HG02852 (cell line): Measurements from ENCODE around the gene ZNF783.
A peak's percentile ranks its signal among the peaks of the same experiment; 100 is the strongest.
"Not testable (repeated sequence)": the region's sequence is repeated elsewhere in the genome, so short reads cannot be mapped to it uniquely, and the experiment has no call there.

Experiments used
- ATAC-seq: cut with Tn5 transposase; IDR thresholded peaks from one replicate; pipeline ENCODE4 v1.9.1; 2021; ENCODE audit warnings: mild to moderate bottlenecking, moderate library complexity; ENCODE audit not compliant: unreplicated experiment

Gene ZNF783

GRCh38 chr7:149261829-149262617, at the start of gene ZNF783:
Gene ZNF783 (plus strand): TSS chr7:149262196. CDS start chr7:149262334, 138 bp downstream.
- peak; percentile 86 for ATAC-seq

GRCh38 chr7:149214020-149214720, 47.8 kb upstream of the ZNF783 start:
- ATAC-seq, result no peak

GRCh38 chr7:149216402-149216801, 45.6 kb upstream of the ZNF783 start:
- ATAC-seq, result no peak

GRCh38 chr7:149217570-149217969, 44.4 kb upstream of the ZNF783 start:
- ATAC-seq, result no peak

- ATAC-seq, result no peak
Observed at GRCh38 chr7:149218469-149219420, 43.3 kb upstream of the ZNF783 start.

- no peak for ATAC-seq
Observed at GRCh38 chr7:149220534-149220933, 41.5 kb upstream of the ZNF783 start.

- no peak for ATAC-seq
Observed at GRCh38 chr7:149223176-149223575, 38.8 kb upstream of the ZNF783 start.

- ATAC-seq, result no peak
Observed at GRCh38 chr7:149223761-149224160, 38.2 kb upstream of the ZNF783 start.

- no peak for ATAC-seq
Observed at GRCh38 chr7:149224352-149224751, 37.6 kb upstream of the ZNF783 start.

GRCh38 chr7:149225106-149225505, 36.9 kb upstream of the ZNF783 start:
- ATAC-seq, result no peak

- ATAC-seq, result no peak
Observed at GRCh38 chr7:149225656-149226055, 36.3 kb upstream of the ZNF783 start.

- not testable (repeated sequence) for ATAC-seq
Observed at GRCh38 chr7:149226366-149226765, 35.6 kb upstream of the ZNF783 start.

GRCh38 chr7:149226840-149227494, 35.0 kb upstream of the ZNF783 start:
- no peak for ATAC-seq

- no peak for ATAC-seq
Observed at GRCh38 chr7:149228831-149229471, 33.0 kb upstream of the ZNF783 start.

- ATAC-seq, result no peak
Observed at GRCh38 chr7:149229526-149229925, 32.5 kb upstream of the ZNF783 start.

GRCh38 chr7:149232362-149232761, 29.6 kb upstream of the ZNF783 start:
- no peak for ATAC-seq

GRCh38 chr7:149233655-149234204, 28.3 kb upstream of the ZNF783 start:
- ATAC-seq, result not testable (repeated sequence)

- no peak for ATAC-seq
Observed at GRCh38 chr7:149237502-149237901, 24.5 kb upstream of the ZNF783 start.

- ATAC-seq, result no peak
Observed at GRCh38 chr7:149238051-149238450, 23.9 kb upstream of the ZNF783 start.
